Panc1 (cell line): ENCODE data around the gene MAN1A1. TPM values are rescaled to one million over a fixed set of nuclear protein-coding genes. Genes with fewer than 3 reads are reported as not detected.

Experiments
- ATAC-seq: fragments of 200-7000 bp; cut with Tn5 transposase; 2 replicates; pipeline ENCODE4 v1.9.1; 2020; ENCODE audit warnings: mild to moderate bottlenecking, moderate library complexity
- BruUV-seq: library from RNA; stranded (reverse); fragments of 400-500 nt; replicated peaks from 2 replicates; lab custom pipeline; 2021; lab: Mats Ljungman, UMichigan
- CTCF ChIA-PET: fragments of 300-600 bp; sonication (Branson Sonifier 250); formaldehyde crosslinking; loops from one replicate; lab custom pipeline; 2022; ENCODE audit warnings: antibody characterized with exemption; lab: Charles Lee
- POLR2A ChIA-PET: fragments of 300-600 bp; sonication (Branson Sonifier 250); formaldehyde crosslinking; loops from one replicate; lab custom pipeline; 2022; ENCODE audit warnings: antibody characterized with exemption; lab: Charles Lee
- DNase-seq: peaks from one replicate; pipeline ENCODE4 v3.0.0-alpha.2; 2010; ENCODE audit warnings: low read depth, low spot score
- H3K27ac ChIP-seq: 2 replicates; pipeline ENCODE4 v1.5.1; 2011; ENCODE audit warnings: mild to moderate bottlenecking, low read length, inconsistent platforms
- H3K27me3 ChIP-seq: fragments of 200-500 bp; sonication (Bioruptor generic); 2 replicates; pipeline ENCODE4 v1.6.0; 2014; ENCODE audit warnings: low read length, inconsistent platforms; ENCODE audit not compliant: control insufficient read depth, insufficient read depth
- H3K36me3 ChIP-seq: fragments of 200-500 bp; sonication (Bioruptor generic); 2 replicates; pipeline ENCODE4 v1.5.1; 2014; ENCODE audit warnings: inconsistent platforms, mild to moderate bottlenecking, low read length, moderate library complexity; ENCODE audit not compliant: control insufficient read depth, insufficient read depth
- H3K4me1 ChIP-seq: 2 replicates; pipeline ENCODE4 v1.5.1; 2011; ENCODE audit warnings: inconsistent platforms, mild to moderate bottlenecking, low read length, moderate library complexity; ENCODE audit not compliant: control insufficient read depth, insufficient read depth
- H3K4me3 ChIP-seq, 2 experiments: 2 replicates each; pipeline ENCODE4 v1.5.1; 2011 to 2012; ENCODE audit warnings: low read depth in 2 of 2, low read length in 2 of 2, mild to moderate bottlenecking in 2 of 2, inconsistent platforms in 1 of 2, moderate library complexity in 1 of 2
- H3K9me3 ChIP-seq: fragments of 200-500 bp; sonication (Bioruptor generic); 2 replicates; pipeline ENCODE4 v1.5.1; 2014; ENCODE audit warnings: low read depth, mild to moderate bottlenecking, inconsistent platforms, low read length, moderate library complexity; ENCODE audit not compliant: control insufficient read depth, insufficient read depth
- SIN3A ChIP-seq: IDR thresholded peaks from 2 replicates; pipeline ENCODE4 v1.6.1; 2012; ENCODE audit warnings: low read depth, mild to moderate bottlenecking, low read length, moderate library complexity, borderline replicate concordance; ENCODE audit not compliant: insufficient read depth
- in situ Hi-C: cut with HindIII; loops from 2 replicates; pipeline ENCODE4 v1.10.0; 2016; ENCODE audit warnings: low sequenced_read_pairs, low pct_unique_long_range_greater_than_20kb
- intact Hi-C: fragments of 100-400 bp; cut with micrococcal nuclease; formaldehyde crosslinking; loops from one replicate; pipeline ENCODE4 v1.10.0; 2022; ENCODE audit not compliant: unreplicated experiment
- total RNA-seq: library from RNA; stranded (reverse); gene quantifications from one replicate; pipeline ENCODE4 v1.2.1, GENCODE V29; 2021; ENCODE audit not compliant: unreplicated experiment
- TF ChIP-seq, protein P1 (sequence below): fragments of 450-650 bp; IDR thresholded peaks from 2 replicates; pipeline ENCODE4 v1.5.1; 2017; ENCODE audit warnings: mild to moderate bottlenecking
- TF ChIP-seq, protein P2 (sequence below), 2 experiments: IDR thresholded peaks; 2 replicates each; pipeline ENCODE4 v1.6.1; 2011 to 2012; ENCODE audit warnings: low read depth in 2 of 2, control low read depth in 1 of 2, low read length in 1 of 2, mild to moderate bottlenecking in 1 of 2, moderate library complexity in 1 of 2; ENCODE audit not compliant: insufficient read depth in 1 of 2

The MAN1A1 gene
- total RNA-seq, 1 experiment from 2014 or later, result 3.2 TPM

DNA sequence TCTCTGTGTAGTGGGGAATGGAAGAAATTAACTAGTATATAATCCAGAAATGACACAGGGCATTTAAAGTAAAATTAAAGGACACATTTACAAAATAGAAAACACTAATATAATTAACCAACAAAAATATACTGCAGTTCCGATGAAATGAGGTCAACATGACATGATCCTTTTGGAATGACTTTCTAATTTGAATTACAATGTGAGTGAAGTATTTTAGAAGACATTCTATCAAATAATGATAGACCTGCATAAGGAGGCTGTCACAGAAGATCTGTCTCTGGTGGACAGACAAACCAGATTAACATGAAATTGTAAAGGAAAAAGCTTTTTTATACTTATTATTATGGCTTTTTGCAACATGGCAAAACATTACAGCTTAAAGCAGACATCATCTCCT lies 170.5 kb downstream of the MAN1A1 start:
- Histone ChIP-seq H3K27ac (no peak overlapping the region), H3K36me3 (no peaks in the 10 kb centered on the region), H3K9me3 (no peaks in the 10 kb centered on the region), H3K4me1 (no peaks in the 10 kb centered on the region), H3K27me3 (peaks cover 3% of the 10 kb centered on the region; the same call in 1 of the 2 replicates), H3K4me3 (no peak overlapping the region)
- in situ Hi-C loops (no loop called here), intact Hi-C loops (no loop called here)
- ATAC-seq (no peak), DNase-seq (no peak)
- TF ChIP-seq, protein P1, sequence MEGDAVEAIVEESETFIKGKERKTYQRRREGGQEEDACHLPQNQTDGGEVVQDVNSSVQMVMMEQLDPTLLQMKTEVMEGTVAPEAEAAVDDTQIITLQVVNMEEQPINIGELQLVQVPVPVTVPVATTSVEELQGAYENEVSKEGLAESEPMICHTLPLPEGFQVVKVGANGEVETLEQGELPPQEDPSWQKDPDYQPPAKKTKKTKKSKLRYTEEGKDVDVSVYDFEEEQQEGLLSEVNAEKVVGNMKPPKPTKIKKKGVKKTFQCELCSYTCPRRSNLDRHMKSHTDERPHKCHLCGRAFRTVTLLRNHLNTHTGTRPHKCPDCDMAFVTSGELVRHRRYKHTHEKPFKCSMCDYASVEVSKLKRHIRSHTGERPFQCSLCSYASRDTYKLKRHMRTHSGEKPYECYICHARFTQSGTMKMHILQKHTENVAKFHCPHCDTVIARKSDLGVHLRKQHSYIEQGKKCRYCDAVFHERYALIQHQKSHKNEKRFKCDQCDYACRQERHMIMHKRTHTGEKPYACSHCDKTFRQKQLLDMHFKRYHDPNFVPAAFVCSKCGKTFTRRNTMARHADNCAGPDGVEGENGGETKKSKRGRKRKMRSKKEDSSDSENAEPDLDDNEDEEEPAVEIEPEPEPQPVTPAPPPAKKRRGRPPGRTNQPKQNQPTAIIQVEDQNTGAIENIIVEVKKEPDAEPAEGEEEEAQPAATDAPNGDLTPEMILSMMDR, result no peak
- no peak for TF ChIP-seq SIN3A
- BruUV-seq, result no TSS peak
- ChIA-PET POLR2A (no interaction called here), CTCF (no interaction called here)

DNA sequence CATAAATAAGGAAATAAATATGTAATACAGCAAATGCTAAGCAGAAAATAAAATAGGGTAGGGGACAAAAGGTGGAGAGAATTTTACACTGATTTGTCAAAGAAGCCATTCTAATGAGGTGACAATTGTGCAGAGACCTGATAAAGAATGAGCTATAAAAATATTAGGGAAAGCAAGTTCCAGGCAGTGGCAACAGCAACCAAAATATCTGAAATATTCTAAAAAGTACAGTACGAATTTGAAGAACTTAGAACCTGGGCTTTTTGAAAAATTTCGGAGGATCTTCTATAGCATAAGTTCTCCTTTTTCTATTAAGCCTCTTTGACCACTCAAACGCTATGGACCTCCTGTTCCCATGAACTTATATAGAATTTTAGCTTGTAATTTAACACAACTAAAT lies 173.1 kb downstream of the MAN1A1 start:
- TF ChIP-seq, protein P1, result no peak
- in situ Hi-C loops, result no loop called here
- ATAC-seq, result no peak
- no peak for DNase-seq
- Histone ChIP-seq H3K9me3 (no peaks in the 10 kb centered on the region), H3K27me3 (peaks cover 3% of the 10 kb centered on the region; the same call in 1 of the 2 replicates), H3K36me3 (no peaks in the 10 kb centered on the region), H3K4me1 (no peaks in the 10 kb centered on the region), H3K4me3 (no peak overlapping the region), H3K27ac (no peak overlapping the region)
- no TSS peak for BruUV-seq
- intact Hi-C loops, result no loop called here
- ChIA-PET CTCF (no interaction called here), POLR2A (no interaction called here)

DNA sequence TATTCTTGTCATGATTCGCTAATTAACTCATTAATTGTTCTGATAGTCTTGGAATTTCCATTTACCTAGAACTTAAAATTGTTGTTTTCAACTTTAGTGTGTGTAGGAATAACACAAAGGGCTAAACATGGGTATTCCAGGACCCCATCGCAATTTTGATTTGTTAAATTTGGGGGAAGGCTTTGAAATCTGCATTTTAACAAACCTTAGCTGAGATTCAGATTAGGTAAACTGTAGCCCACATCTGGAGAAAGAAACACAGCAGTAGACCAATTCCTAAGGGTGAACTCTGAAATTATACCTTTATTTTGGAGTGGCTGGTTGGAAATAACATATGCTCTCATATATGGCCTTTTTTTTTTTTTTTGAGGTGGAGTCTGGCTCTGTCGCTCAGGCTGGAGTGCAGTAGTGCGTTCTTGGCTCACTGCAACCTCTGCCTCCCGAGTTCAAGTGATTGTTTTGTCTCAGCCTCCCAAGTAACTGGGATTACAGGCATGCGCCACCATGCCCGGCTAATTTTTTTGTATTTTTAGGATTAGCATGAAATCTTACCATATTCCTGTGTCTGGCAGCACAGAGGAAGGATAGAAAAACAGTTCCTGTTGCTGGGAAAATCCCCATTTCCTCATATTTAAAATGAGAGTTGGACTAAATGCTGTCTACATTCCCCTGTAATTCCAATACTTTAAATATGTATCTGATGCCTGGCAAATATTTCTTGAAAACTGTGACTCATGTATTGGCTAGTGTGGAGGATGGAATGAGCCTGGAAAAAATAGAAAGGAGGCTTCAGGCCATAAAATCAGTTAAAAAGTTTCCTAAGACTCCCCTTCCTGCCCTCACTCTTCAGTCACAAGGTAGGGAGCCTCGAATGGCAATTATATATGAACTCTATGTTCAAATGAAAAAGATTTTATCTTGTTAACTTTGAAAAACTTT lies 174.4 kb downstream of the MAN1A1 start:
- no peaks in the 10 kb centered on the region for H3K9me3 ChIP-seq
- H3K36me3 ChIP-seq, result no peaks in the 10 kb centered on the region
- peaks cover 3% of the 10 kb centered on the region; the same call in 1 of the 2 replicates for H3K27me3 ChIP-seq
- ChIA-PET CTCF (no interaction called here), POLR2A (no interaction called here)
- TF ChIP-seq, protein P1, result no peak
- TF ChIP-seq, protein P2, sequence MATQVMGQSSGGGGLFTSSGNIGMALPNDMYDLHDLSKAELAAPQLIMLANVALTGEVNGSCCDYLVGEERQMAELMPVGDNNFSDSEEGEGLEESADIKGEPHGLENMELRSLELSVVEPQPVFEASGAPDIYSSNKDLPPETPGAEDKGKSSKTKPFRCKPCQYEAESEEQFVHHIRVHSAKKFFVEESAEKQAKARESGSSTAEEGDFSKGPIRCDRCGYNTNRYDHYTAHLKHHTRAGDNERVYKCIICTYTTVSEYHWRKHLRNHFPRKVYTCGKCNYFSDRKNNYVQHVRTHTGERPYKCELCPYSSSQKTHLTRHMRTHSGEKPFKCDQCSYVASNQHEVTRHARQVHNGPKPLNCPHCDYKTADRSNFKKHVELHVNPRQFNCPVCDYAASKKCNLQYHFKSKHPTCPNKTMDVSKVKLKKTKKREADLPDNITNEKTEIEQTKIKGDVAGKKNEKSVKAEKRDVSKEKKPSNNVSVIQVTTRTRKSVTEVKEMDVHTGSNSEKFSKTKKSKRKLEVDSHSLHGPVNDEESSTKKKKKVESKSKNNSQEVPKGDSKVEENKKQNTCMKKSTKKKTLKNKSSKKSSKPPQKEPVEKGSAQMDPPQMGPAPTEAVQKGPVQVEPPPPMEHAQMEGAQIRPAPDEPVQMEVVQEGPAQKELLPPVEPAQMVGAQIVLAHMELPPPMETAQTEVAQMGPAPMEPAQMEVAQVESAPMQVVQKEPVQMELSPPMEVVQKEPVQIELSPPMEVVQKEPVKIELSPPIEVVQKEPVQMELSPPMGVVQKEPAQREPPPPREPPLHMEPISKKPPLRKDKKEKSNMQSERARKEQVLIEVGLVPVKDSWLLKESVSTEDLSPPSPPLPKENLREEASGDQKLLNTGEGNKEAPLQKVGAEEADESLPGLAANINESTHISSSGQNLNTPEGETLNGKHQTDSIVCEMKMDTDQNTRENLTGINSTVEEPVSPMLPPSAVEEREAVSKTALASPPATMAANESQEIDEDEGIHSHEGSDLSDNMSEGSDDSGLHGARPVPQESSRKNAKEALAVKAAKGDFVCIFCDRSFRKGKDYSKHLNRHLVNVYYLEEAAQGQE (IDR thresholded peaks at IDR 0.05; ENCODE audit: insufficient read depth in 1 of 2, low read depth in 2 of 2, low read length in 1 of 2), result no peak
- no peak for TF ChIP-seq SIN3A
- intact Hi-C loops, result no loop called here
- no TSS peak for BruUV-seq
- ATAC-seq (no peak), DNase-seq (no peak)
- no peak overlapping the region for H3K27ac ChIP-seq
- no peaks in the 10 kb centered on the region for H3K4me1 ChIP-seq
- no peak overlapping the region for H3K4me3 ChIP-seq
- in situ Hi-C loops, result no loop called here
